GM12892 (cell line): ENCODE measurements around the gene GINS2.

Experiments used
- POLR2A ChIP-seq: IDR thresholded peaks from 2 replicates; pipeline ENCODE4 v1.6.1; 2011; ENCODE audit warnings: low read depth, low read length, control low read depth
- POLR2AphosphoS5 ChIP-seq: IDR thresholded peaks from 2 replicates; pipeline ENCODE4 v1.6.1; 2011; ENCODE audit warnings: low read depth, low read length, control low read depth
- TAF1 ChIP-seq: IDR thresholded peaks from 2 replicates; pipeline ENCODE4 v1.6.1; 2011; ENCODE audit warnings: low read depth, mild to moderate bottlenecking, control low read depth, low read length, borderline replicate concordance

GRCh38 chr16:85628645-85629044, 60.1 kb downstream of the GINS2 start:
- no peak for TF ChIP-seq TAF1
- TF ChIP-seq POLR2AphosphoS5, result no peak
- no peak for TF ChIP-seq POLR2A
